ENCODE measurements around the gene USP36.
A peak's percentile ranks its signal among the peaks of the same experiment; 100 is the strongest.
"Not testable (repeated sequence)": the region's sequence is repeated elsewhere in the genome, so short reads cannot be mapped to it uniquely, and the experiment has no call there.

The USP36 gene

GRCh38 chr17:78785011-78785662 lies 55.5 kb downstream of the USP36 start:
- Histone ChIP-seq H3K9me3 (ENCODE audit: low read length) (no peaks in the 10 kb centered on the region), H3K27ac (ENCODE audit: low read depth, low read length) (no peak overlapping the region), H3K36me3 (ENCODE audit: insufficient read depth, low read length) (no peaks in the 10 kb centered on the region), H3K4me1 (ENCODE audit: insufficient read depth, low read length) (peaks cover 12% of the 10 kb centered on the region), H3K9ac (ENCODE audit: low read length) (no peak overlapping the region), H3K4me3 (ENCODE audit: low read depth in 1 of 2, low read length in 2 of 2) (no peak overlapping the region), H3K27me3 (ENCODE audit: control insufficient read depth in 1 of 2, insufficient read depth in 2 of 2, low read length in 2 of 2) (no peaks in the 10 kb centered on the region)

- Histone ChIP-seq H3K4me3 (ENCODE audit: low read depth in 1 of 2, low read length in 2 of 2) (no peak overlapping the region), H3K36me3 (ENCODE audit: insufficient read depth, low read length) (no peaks in the 10 kb centered on the region), H3K9me3 (ENCODE audit: low read length) (no peaks in the 10 kb centered on the region), H3K27ac (ENCODE audit: low read depth, low read length) (no peak overlapping the region), H3K27me3 (ENCODE audit: control insufficient read depth in 1 of 2, insufficient read depth in 2 of 2, low read length in 2 of 2) (no peaks in the 10 kb centered on the region), H3K9ac (ENCODE audit: low read length) (no peak overlapping the region), H3K4me1 (ENCODE audit: insufficient read depth, low read length) (peaks cover 4% of the 10 kb centered on the region)
Observed at GRCh38 chr17:78784352-78784751, 56.3 kb downstream of the USP36 start.

GRCh38 chr17:78783711-78784324 lies 56.8 kb downstream of the USP36 start:
- no peak overlapping the region for H3K9ac ChIP-seq (ENCODE audit: low read length)
- no peaks in the 10 kb centered on the region for H3K9me3 ChIP-seq (ENCODE audit: low read length)
- H3K36me3 ChIP-seq (ENCODE audit: insufficient read depth, low read length) = no peaks in the 10 kb centered on the region
- no peak overlapping the region for H3K4me3 ChIP-seq (ENCODE audit: low read depth in 1 of 2, low read length in 2 of 2)
- no peaks in the 10 kb centered on the region for H3K27me3 ChIP-seq (ENCODE audit: control insufficient read depth in 1 of 2, insufficient read depth in 2 of 2, low read length in 2 of 2)
- H3K27ac ChIP-seq (ENCODE audit: low read depth, low read length) = no peak overlapping the region
- H3K4me1 ChIP-seq (ENCODE audit: insufficient read depth, low read length) = no peaks in the 10 kb centered on the region

GRCh38 chr17:78781893-78782304 lies 58.7 kb downstream of the USP36 start, which contains the start of gene CYTH1:
TSS of gene CYTH1 (minus strand) at chr17:78782273. CDS start at chr17:78782223, 50 bp downstream.
- no peaks in the 10 kb centered on the region for H3K36me3 ChIP-seq (ENCODE audit: insufficient read depth, low read length)
- H3K4me1 ChIP-seq (ENCODE audit: insufficient read depth, low read length) = no peaks in the 10 kb centered on the region
- peak within 1 kb of the TSS; percentile 85 to 96 for H3K4me3 ChIP-seq (ENCODE audit: low read depth in 1 of 2, low read length in 2 of 2)
- no peaks in the 10 kb centered on the region for H3K27me3 ChIP-seq (ENCODE audit: control insufficient read depth in 1 of 2, insufficient read depth in 2 of 2, low read length in 2 of 2)
- H3K27ac ChIP-seq (ENCODE audit: low read depth, low read length) = peak within 1 kb of the TSS; percentile 92
- peak within 1 kb of the TSS; percentile 93 for H3K9ac ChIP-seq (ENCODE audit: low read length)
- H3K9me3 ChIP-seq (ENCODE audit: low read length) = no peaks in the 10 kb centered on the region

- no peaks in the 10 kb centered on the region for H3K27me3 ChIP-seq (ENCODE audit: control insufficient read depth in 1 of 2, insufficient read depth in 2 of 2, low read length in 2 of 2)
- no peaks in the 10 kb centered on the region for H3K36me3 ChIP-seq (ENCODE audit: insufficient read depth, low read length)
- H3K27ac ChIP-seq (ENCODE audit: low read depth, low read length) = peak overlapping the region; percentile 85
- H3K9ac ChIP-seq (ENCODE audit: low read length) = peak overlapping the region; percentile 33
- no peaks in the 10 kb centered on the region for H3K9me3 ChIP-seq (ENCODE audit: low read length)
- H3K4me3 ChIP-seq (ENCODE audit: low read depth in 1 of 2, low read length in 2 of 2) = peak overlapping the region; percentile 64 to 96
- H3K4me1 ChIP-seq (ENCODE audit: insufficient read depth, low read length) = no peaks in the 10 kb centered on the region
Observed at GRCh38 chr17:78781104-78781892, 59.3 kb downstream of the USP36 start.

GRCh38 chr17:78780335-78780734 lies 60.3 kb downstream of the USP36 start:
- Histone ChIP-seq H3K9me3 (ENCODE audit: low read length) (no peaks in the 10 kb centered on the region), H3K27ac (ENCODE audit: low read depth, low read length) (no peak overlapping the region), H3K27me3 (ENCODE audit: control insufficient read depth in 1 of 2, insufficient read depth in 2 of 2, low read length in 2 of 2) (no peaks in the 10 kb centered on the region), H3K36me3 (ENCODE audit: insufficient read depth, low read length) (no peaks in the 10 kb centered on the region), H3K4me1 (ENCODE audit: insufficient read depth, low read length) (no peaks in the 10 kb centered on the region), H3K9ac (ENCODE audit: low read length) (no peak overlapping the region), H3K4me3 (ENCODE audit: low read depth in 1 of 2, low read length in 2 of 2) (no peak overlapping the region)

GRCh38 chr17:78779850-78780249 lies 60.8 kb downstream of the USP36 start:
- Histone ChIP-seq H3K9me3 (ENCODE audit: low read length) (no peaks in the 10 kb centered on the region), H3K27me3 (ENCODE audit: control insufficient read depth in 1 of 2, insufficient read depth in 2 of 2, low read length in 2 of 2) (no peaks in the 10 kb centered on the region), H3K4me1 (ENCODE audit: insufficient read depth, low read length) (no peaks in the 10 kb centered on the region), H3K9ac (ENCODE audit: low read length) (no peak overlapping the region), H3K36me3 (ENCODE audit: insufficient read depth, low read length) (no peaks in the 10 kb centered on the region), H3K4me3 (ENCODE audit: low read depth in 1 of 2, low read length in 2 of 2) (no peak overlapping the region), H3K27ac (ENCODE audit: low read depth, low read length) (peak overlapping the region; percentile 42)

- not testable (repeated sequence) for H3K27me3 ChIP-seq (ENCODE audit: control insufficient read depth in 1 of 2, insufficient read depth in 2 of 2, low read length in 2 of 2); H3K36me3 ChIP-seq (ENCODE audit: insufficient read depth, low read length); H3K4me3 ChIP-seq (ENCODE audit: low read depth in 1 of 2, low read length in 2 of 2); H3K9me3 ChIP-seq (ENCODE audit: low read length); H3K4me1 ChIP-seq (ENCODE audit: insufficient read depth, low read length); H3K9ac ChIP-seq (ENCODE audit: low read length)
- peak overlapping the region; percentile 42 for H3K27ac ChIP-seq (ENCODE audit: low read depth, low read length)
Observed at GRCh38 chr17:78779286-78779651, 61.3 kb downstream of the USP36 start.

GRCh38 chr17:78777881-78778280 lies 62.7 kb downstream of the USP36 start:
- Histone ChIP-seq H3K9ac (ENCODE audit: low read length) (no peak overlapping the region), H3K27ac (ENCODE audit: low read depth, low read length) (no peak overlapping the region), H3K4me1 (ENCODE audit: insufficient read depth, low read length) (no peaks in the 10 kb centered on the region), H3K27me3 (ENCODE audit: control insufficient read depth in 1 of 2, insufficient read depth in 2 of 2, low read length in 2 of 2) (no peaks in the 10 kb centered on the region), H3K4me3 (ENCODE audit: low read depth in 1 of 2, low read length in 2 of 2) (no peak overlapping the region), H3K36me3 (ENCODE audit: insufficient read depth, low read length) (no peaks in the 10 kb centered on the region), H3K9me3 (ENCODE audit: low read length) (no peaks in the 10 kb centered on the region)

GRCh38 chr17:78774956-78775571 lies 65.5 kb downstream of the USP36 start:
- Histone ChIP-seq H3K4me3 (ENCODE audit: low read depth in 1 of 2, low read length in 2 of 2) (no peak overlapping the region), H3K4me1 (ENCODE audit: insufficient read depth, low read length) (no peaks in the 10 kb centered on the region), H3K9ac (ENCODE audit: low read length) (no peak overlapping the region)

GRCh38 chr17:78774453-78774852 lies 66.2 kb downstream of the USP36 start:
- H3K27me3 ChIP-seq (ENCODE audit: control insufficient read depth in 1 of 2, insufficient read depth in 2 of 2, low read length in 2 of 2) = no peaks in the 10 kb centered on the region
- no peak overlapping the region for H3K4me3 ChIP-seq (ENCODE audit: low read depth in 1 of 2, low read length in 2 of 2)
- H3K36me3 ChIP-seq (ENCODE audit: insufficient read depth, low read length) = no peaks in the 10 kb centered on the region
- no peak overlapping the region for H3K27ac ChIP-seq (ENCODE audit: low read depth, low read length)
- H3K9me3 ChIP-seq (ENCODE audit: low read length) = no peaks in the 10 kb centered on the region
- no peak overlapping the region for H3K9ac ChIP-seq (ENCODE audit: low read length)
- no peaks in the 10 kb centered on the region for H3K4me1 ChIP-seq (ENCODE audit: insufficient read depth, low read length)

More at GRCh38 chr17:78774956-78775571, 65.5 kb downstream of the USP36 start:
- no peaks in the 10 kb centered on the region for H3K27me3 ChIP-seq (ENCODE audit: control insufficient read depth in 1 of 2, insufficient read depth in 2 of 2, low read length in 2 of 2)
- no peaks in the 10 kb centered on the region for H3K9me3 ChIP-seq (ENCODE audit: low read length)
- peak overlapping the region; percentile 2 for H3K27ac ChIP-seq (ENCODE audit: low read depth, low read length)
- H3K36me3 ChIP-seq (ENCODE audit: insufficient read depth, low read length) = no peaks in the 10 kb centered on the region
